Measurements from ENCODE around the gene UGT1A8.

UGT1A8 gene

DNA sequence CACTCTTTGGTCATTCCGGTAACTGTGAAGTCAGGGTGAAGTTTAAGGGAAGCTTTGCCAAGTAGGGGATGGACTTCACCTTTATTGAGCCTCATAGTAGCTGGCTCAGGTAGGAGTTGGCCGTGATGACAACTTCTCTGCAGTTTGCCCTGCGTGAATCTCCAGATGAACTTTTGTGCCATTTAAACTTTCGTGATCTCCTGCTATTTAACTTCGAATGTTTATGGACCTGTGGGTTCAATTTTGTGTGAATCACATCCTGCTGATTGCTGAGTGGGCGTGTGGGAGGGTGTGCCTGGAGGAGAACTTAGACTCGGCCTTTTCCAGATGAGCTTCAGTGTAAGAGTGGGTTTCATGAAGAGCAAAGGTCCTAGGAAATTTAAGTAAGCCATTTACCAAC lies 146.8 kb downstream of the UGT1A8 start:
- DNase-seq (ENCODE audit: low spot score), result no peak

DNA sequence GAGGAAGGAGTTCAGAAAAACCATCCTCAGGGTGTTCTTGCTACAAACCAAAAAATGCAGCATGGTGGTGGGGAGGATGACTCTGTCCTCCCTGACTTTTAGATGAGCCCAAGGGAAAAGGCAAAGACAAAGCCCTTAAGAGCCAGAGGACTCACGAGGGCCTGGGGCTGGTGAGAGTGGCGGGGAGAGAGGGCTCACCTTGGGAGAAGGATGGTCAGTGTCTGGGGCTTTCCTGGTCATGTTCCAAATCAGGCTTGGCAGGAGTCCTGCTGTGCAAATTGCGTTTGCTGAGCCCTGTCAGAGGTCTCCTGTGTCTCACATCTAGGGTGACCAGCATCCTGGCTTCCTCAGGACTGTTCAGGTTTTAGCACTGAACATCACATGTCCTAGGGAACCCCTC lies 147.3 kb downstream of the UGT1A8 start:
- DNase-seq (ENCODE audit: low spot score), result no peak

DNA sequence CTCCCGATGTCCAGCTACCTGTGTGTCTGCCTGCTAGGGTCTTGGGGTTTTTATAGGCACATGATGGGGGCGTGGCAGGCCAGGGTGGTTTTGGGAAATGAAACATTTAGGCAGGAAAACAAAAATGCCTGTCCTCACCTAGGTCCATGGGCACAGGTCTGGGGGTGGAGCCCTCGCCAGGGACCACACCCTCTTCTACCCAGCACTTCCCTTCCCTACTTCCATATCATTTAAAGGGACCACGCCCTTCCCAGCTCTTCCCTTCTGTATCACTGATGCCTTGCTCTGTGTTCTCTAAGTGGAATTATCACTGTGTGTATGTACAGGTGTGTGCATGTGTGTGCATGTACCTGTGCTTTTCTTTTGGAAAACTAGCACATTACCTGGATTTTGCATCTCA lies 149.0 kb downstream of the UGT1A8 start:
- DNase-seq (ENCODE audit: low spot score), result no peak

DNA sequence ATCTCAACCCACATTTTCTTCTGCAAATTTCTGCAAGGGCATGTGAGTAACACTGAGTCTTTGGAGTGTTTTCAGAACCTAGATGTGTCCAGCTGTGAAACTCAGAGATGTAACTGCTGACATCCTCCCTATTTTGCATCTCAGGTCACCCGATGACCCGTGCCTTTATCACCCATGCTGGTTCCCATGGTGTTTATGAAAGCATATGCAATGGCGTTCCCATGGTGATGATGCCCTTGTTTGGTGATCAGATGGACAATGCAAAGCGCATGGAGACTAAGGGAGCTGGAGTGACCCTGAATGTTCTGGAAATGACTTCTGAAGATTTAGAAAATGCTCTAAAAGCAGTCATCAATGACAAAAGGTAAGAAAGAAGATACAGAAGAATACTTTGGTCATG lies 150.6 kb downstream of the UGT1A8 start:
- no peak for DNase-seq (ENCODE audit: low spot score)

DNA sequence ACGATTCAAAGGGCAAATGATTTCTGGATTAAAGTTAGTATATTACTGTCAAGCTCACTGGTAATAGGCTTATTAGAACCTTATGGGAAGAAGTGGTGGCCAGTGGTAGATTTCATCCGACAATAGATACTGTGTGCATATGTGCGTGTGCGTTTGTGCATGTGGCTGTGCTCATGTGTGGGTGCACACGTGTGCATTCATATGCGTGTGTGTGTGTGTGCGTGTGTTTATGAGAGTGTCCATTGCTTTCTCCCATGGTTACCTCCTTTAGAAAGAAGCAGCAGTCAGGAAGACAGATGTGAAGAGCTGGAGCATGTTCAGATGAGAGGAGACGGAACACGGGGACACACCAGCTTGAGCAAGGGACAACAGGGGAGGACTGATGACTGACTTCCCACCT lies 151.8 kb downstream of the UGT1A8 start:
- no peak for DNase-seq (ENCODE audit: low spot score)

DNA sequence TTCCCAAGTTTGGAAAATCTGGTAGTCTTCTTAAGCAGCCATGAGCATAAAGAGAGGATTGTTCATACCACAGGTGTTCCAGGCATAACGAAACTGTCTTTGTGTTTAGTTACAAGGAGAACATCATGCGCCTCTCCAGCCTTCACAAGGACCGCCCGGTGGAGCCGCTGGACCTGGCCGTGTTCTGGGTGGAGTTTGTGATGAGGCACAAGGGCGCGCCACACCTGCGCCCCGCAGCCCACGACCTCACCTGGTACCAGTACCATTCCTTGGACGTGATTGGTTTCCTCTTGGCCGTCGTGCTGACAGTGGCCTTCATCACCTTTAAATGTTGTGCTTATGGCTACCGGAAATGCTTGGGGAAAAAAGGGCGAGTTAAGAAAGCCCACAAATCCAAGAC lies 154.7 kb downstream of the UGT1A8 start:
- DNase-seq (ENCODE audit: low spot score), result no peak

DNA sequence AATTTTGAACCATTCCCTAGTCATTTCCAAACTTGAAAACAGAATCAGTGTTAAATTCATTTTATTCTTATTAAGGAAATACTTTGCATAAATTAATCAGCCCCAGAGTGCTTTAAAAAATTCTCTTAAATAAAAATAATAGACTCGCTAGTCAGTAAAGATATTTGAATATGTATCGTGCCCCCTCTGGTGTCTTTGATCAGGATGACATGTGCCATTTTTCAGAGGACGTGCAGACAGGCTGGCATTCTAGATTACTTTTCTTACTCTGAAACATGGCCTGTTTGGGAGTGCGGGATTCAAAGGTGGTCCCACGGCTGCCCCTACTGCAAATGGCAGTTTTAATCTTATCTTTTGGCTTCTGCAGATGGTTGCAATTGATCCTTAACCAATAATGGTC lies 155.2 kb downstream of the UGT1A8 start:
- no peak for DNase-seq (ENCODE audit: low spot score)

DNA sequence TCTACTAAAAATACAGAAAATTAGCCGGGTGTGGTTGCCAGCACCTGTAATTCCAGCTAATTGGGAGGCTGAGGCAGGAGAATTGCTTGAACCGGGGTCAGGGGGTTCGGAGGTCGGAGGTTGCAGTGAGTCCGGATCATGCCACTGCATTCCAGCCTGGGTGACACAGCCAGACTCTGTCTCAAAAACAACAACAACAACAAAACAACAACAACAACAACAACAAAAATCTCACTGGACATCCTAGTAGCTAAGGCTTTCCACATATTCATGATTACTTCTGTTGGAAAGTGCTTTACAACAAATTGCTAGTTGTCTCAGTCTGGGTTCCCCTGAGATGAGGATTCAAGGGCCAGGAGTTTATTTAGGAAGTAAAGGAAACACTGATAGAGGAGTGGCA lies 156.4 kb downstream of the UGT1A8 start:
- no peak for DNase-seq (ENCODE audit: low spot score)

DNA sequence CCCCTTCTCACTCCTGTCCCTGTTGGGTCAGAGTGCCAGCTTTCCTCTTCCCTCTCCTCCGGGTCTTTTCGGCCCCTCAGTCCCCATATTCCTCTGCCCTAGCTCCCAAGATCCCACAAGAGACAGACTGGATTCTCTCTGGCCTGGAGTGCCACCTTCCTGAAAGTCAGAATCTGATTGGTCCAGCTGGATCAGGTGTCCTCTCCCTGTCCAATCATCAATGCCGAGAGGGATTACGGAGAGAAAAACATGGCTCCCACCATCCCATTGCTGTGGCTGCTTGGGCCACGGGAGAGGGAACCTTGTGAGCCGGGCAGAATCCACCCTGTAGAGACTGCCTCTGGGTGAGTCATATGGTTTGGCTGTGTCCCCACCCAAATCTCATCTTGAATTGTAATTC lies 158.0 kb downstream of the UGT1A8 start:
- no peak for DNase-seq (ENCODE audit: low spot score)

DNA sequence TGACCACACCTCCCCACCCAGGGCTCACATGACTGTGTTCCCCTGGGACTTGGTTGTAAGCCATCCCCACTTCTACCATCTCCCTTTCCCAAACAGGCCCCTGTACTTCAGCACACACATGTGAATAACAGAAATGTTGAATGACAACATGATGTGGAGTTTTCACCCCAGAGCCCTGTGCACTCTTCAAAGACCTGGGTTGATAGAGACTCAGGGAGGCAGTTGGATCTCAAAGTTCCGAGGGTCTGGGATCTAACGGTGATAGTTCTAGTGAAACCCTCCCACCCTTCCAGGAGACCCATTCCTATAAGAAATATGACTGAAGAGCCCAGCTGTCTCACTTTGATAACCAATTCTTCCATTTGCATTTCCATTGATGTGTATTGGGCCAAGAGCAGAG lies 160.6 kb downstream of the UGT1A8 start, which contains the start of gene MROH2A:
Gene MROH2A (plus strand): TSS at position 301 of the 400 bp plus-strand sequence. CDS start 1,029 bp downstream, outside the sequence.
- DNase-seq (ENCODE audit: low spot score), result no peak

DNA sequence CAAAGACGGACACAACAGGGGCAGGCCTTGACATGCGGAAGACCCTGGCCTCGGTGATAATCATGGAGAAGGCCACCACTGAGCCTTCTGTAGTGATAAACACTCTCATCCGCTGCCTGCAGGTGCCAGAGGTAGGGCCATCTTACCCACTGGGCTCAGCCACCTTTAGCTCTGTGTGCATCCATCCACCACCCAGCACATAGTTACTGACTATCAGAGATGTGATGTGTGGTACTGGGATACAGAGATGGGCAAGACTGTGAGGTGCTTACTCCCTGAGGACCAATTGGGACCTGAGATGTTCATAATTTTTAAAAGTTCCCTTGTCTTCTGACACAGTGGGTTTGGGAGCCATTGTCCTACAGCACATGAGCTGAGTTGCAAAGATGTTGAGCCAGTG lies 162.3 kb downstream of the UGT1A8 start:
- no peak for DNase-seq (ENCODE audit: low spot score)

DNA sequence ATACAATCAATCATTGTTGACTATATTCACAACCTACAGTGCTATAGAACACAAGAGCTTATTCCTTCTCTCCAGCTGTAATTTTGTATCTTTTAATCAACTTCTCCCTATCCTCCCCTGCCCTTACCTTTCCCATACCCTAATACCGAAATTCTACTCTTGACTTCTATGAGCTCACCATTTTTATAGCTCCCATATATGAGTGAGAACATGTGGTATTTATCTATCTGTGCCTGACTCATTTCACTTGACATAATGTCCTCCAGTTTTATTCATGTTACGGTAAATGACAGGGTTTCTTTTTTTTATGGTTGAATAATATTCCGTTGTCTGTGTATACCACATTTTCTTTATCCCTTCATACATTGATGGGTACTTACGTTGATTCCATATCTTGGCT lies 163.3 kb downstream of the UGT1A8 start:
- DNase-seq (ENCODE audit: low spot score), result no peak

DNA sequence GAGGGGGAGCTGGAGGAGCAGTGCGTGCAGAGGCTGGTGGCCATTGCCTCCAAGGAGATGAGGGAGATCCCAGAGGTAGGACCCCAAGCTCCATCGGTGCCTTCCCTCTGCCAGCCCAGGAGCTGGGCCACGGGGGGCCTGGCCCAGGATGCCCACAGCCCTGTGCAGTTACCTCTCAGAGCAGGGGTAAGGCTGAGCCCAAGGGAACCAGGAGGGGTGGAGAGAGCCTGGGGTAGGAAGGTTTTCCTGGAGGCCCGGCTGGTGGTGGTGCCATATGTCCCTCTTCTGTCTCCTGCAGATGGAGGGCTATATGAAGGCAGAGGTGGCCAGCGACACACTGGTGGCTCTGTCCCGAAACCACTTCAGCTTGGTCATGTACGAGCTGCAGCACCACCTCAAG lies 172.1 kb downstream of the UGT1A8 start:
- DNase-seq (ENCODE audit: low spot score), result no peak

DNA sequence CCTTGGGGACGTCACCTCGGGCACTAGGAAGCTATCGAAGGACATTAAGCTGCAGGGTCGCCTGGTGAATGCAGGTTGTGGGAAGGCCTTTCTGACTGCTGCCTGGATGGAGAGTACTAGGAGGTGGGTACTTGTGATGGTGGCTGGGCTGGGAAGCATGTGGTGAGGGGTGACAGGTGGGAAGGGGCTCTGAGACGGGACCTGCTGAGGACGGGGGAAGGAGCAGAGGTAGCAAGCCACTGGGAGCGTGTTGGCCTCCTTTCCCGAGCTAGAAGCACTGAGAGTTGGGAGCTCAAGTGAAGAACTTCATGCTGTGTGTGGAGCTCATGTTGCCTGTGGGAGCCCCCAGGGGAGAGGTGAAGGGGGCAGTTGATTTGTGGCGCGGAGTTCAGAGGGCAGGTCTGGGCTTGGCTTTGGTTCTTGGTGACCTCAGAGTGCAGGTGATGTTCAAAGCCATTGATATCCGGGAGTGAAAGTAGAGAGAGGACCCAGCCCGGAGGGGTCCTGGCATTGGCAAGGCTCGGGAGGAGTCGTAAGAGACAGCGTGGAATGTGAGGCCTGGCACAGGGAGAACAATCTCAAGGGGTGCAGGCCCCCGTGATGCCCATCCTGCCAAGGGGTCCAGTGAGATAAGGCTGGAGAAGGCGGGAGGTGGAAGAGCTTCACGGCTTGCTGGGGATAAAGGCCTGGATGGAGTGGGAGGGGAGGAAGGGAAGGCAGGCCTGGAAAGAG lies 173.9 kb downstream of the UGT1A8 start:
- no peak for DNase-seq (ENCODE audit: low spot score)

DNA sequence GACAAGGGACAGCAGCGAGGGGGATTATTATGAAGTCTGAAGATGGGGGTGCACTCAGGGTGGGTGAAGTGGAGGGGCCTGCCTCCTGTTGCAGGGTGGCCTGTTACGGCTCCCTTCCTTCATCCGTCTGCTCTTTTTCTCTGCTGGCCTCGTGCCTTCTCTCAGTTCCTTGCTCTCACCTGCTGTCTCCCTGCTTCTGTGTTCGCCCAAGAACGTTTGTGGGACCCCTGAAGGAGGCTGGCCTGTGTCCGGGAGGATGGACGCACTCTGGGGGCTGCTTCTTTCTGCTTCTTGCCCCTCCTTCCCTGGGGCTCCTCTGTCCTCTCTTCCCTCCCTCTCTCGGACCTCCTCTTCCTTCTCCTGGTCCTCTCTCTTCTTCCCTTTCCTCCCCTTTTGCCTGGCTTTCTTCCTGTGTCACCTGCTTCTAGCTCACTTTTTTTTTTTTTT lies 174.5 kb downstream of the UGT1A8 start:
- no peak for DNase-seq (ENCODE audit: low spot score)

DNA sequence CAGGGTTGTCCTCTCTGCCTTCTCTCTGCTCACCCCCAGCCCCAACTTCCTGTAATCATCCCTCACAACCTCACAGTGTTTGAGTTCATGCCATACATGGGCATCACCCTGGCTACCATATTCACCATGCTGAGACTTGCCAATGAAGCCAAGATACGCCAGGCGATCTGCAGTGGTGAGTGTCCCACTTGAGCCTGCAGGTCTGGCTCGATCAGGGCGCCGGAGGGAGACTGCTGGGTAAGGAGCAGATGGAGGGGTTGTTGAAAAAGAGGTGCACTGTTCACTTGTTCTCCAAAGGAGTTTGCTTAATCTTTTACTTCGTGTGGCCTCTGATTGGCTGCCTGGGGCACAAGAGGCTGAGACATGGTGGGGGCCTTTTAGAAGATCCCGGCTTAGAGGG lies 175.3 kb downstream of the UGT1A8 start:
- no peak for DNase-seq (ENCODE audit: low spot score)

DNA sequence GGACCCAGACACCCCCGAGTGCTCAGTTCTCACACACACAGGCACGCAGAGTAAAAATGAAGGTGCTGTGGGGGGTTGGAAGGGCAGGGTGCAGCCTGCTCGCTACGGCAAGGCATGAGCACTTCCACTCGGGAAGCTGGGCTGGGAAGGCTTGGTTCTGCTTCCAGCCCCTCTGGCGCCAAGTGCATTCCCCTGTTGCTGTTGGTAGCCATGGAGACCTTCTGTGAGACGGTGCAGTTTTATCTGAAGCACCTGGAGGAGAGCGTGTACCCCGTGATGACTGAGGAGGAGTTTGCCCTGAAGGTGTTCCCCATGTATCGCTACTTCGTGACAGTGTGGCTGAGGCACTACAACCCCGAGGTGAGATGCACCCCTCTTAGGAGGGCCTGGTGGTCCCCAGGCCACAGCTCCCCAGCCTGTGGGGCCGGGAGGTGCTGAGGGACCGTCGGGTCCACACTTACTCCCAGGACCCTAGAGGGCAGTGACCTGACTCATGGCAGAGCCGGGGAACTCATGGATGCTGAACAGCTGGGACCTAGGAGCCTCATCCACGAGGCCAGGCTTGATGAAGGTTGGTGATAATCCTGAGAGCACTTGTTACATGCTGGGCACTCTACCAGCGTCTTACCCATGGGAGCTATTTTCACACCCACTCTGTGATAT lies 176.2 kb downstream of the UGT1A8 start:
- no peak for DNase-seq (ENCODE audit: low spot score)

DNA sequence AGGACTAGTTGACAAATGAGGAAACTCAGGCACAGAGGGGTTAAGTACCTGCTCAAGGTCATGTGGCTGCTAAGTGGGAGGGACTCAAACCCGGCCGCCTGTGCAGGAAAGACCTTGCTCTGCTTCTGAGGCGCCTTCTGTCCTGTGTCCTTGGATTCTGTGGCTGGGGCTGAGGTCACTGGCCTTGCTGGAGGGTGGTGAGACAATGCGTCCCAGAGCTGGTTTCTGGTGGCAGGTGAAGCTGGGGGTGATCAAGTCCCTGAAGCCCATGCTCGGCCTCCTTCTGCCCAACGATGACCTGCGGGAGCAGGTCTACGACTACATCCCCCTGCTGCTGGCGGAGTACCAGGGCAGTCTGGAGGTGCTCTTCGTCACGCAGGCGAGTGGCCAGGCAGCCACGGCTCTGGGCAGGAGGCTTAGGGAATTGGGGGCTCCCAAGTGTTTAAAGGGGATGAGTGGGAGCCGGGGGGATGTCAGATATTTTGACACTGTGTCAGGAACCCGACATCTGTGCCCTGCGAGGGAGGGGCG lies 176.8 kb downstream of the UGT1A8 start:
- no peak for DNase-seq (ENCODE audit: low spot score)

DNA sequence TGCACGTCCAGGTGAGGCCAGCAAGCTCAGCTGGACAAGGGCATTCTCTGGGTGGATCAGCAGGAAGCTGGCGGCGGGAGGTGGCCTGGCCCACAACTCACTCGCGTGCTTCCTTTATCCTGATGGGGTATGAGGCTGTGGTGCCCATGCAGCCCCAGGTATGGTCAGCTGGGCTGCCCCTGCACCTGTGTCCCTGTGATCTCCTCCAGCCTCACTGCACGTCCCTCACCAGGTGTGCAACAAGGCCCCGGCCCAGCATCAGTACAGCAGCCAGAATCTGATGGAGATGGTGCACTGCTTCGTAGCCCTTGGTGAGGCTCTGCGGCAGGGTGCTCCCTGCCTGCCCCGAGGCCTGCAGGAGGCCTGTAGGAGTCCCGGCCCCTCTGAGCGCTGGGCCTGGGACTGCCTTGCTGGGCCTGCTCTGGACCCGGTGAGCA lies 178.3 kb downstream of the UGT1A8 start:
- DNase-seq (ENCODE audit: low spot score), result no peak

DNA sequence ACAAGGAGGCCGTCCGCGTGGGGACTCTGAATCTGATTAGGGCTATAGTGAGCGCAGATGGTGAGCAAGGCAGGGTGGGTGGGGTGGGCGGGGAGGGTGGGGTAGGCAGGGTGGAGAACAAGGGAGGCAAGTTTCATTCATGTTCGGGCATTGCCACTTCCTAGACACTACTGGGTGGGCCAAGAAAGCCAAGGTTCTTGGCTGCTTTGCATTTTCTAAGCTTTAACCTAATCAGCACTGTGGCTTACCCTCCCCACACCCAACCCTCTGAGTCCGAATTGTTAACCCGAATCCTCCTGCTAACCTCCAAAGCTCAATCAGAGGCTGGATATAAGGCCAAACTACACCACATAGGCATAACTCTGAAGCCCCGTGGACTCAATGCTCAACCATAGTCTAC lies 178.8 kb downstream of the UGT1A8 start:
- no peak for DNase-seq (ENCODE audit: low spot score)

DNA sequence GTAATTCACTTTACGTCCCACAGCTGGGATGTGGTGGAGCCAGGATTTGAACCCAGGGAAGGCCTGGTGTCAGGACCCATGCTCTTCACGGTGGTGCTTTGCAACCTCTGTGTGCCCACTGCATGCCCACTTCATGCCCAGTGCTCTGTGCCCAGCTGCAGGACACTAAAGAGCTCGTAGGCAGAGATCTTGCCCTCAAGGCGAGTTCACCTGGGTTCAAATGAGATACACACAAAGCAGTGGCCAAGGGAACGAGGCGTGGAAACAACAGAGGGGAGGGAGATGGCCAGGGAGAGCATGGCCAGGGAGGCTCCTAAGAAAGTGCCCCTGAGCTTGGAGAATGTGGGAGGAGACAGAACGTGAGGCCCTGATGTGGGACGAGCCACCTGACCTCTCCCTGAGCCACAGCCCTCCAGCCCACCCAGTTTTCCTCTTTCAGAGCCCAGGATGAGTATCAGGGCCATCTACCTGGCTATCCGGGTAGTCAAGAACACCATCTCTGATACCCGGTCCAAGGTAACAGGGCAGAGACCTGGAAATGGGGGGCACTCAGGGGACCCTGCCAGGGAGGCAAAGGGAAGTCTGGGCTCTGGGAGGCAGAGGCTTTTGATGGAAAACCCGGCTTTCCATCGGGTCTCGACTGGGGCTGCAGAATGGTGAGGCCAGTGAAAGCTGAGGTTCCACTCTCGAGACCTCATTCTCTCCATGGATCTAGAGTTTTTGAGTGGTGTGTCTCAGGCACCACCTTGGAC lies 181.1 kb downstream of the UGT1A8 start:
- no peak for DNase-seq (ENCODE audit: low spot score)

DNA sequence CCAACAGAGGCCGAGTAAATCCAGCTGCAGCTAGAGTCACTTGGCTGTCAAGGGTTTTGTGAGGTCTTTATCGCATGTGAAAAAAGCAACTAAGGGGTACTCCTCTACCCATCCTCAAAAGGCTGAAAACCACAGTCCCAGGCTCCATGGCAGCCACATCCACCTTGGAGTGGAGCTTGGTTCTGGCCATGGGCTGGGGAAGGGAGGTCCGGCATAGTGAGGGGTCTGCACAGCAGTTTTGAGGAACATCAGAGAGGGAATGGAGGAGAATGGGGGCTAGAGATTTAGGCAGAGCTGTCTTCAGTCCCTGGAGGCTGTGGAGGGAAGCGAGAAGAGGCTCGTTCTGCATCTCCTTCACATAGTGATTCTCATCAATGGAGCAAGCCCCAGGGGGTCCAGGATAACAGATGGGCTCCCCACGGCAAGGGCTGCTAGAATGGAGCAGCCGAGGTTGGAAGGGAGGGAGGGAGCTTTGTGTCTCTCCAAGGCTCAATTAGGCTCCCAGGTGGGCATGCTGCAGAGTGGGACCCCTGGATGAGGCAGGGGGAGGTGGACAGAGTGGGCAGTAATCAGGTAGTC lies 181.7 kb downstream of the UGT1A8 start:
- DNase-seq (ENCODE audit: low spot score), result no peak
